Duodenal mucosa (tissue), 2 donors: ENCODE measurements around the gene PRKAR1B.

ENCODE experiments used
- H3K27ac ChIP-seq: one replicate; pipeline ENCODE4 v1.7.0; 2013; ENCODE audit warnings: low read depth, low read length
- H3K27me3 ChIP-seq, 2 donors: one replicate each; pipeline ENCODE4 v1.7.0; 2013; ENCODE audit warnings: low read length in 2 of 2, control low read depth in 1 of 2; ENCODE audit not compliant: insufficient read depth in 2 of 2, control insufficient read depth in 1 of 2
- H3K36me3 ChIP-seq, 2 donors: one replicate each; pipeline ENCODE4 v1.7.0; 2013; ENCODE audit warnings: low read length in 2 of 2, control low read depth in 1 of 2; ENCODE audit not compliant: insufficient read depth in 2 of 2, control insufficient read depth in 1 of 2
- H3K4me1 ChIP-seq, 2 donors: one replicate each; pipeline ENCODE4 v1.7.0; 2013; ENCODE audit warnings: low read length in 2 of 2, control low read depth in 1 of 2; ENCODE audit not compliant: insufficient read depth in 2 of 2, control insufficient read depth in 1 of 2
- H3K4me3 ChIP-seq, 2 donors: one replicate each; pipeline ENCODE4 v1.7.0; 2013; ENCODE audit warnings: low read length in 2 of 2, low read depth in 1 of 2
- H3K9ac ChIP-seq, 2 donors: one replicate each; pipeline ENCODE4 v1.7.0; 2013; ENCODE audit warnings: low read length in 2 of 2, low read depth in 1 of 2
- H3K9me3 ChIP-seq, 2 donors: one replicate each; pipeline ENCODE4 v1.7.0; 2013; ENCODE audit warnings: low read length in 2 of 2, control low read depth in 1 of 2; ENCODE audit not compliant: control insufficient read depth in 1 of 2

The PRKAR1B gene

DNA sequence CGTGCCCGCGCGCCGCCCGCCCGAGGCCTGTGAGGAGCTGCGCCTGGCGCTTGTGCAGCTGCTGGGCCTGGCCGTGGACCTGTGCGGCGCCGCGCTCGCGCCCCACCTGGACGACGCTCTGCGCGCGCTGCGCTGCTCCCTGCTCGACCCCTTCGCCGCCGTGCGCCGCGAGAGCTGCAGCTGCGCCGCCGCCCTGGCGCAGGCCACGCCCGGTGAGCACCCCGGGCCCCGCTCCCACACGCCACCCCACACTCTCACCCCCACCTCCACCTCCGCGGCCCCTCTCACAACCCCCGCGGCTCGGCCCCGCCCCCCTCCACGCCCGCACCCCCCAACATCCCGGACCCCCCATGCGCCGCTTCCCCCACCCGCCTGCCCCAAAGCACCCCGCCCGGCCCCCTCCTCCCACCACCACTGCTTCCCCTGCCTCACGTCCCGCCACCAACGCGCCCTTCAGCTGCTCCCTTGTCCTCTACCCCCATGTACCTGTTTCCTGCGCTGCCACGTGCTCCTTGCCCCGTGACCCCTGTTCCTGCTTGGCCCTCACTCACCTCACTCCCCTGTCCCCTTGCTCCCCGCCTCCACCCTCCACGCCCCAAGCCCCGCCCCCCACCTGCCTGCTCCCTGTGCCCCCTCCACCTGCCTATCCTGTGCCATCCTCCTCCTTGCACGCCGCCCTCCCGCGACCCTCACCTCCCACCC lies at the start of gene PRKAR1B:
PRKAR1B (minus strand) TSS at position 178 of the 702 bp plus-strand sequence. CDS start 15,776 bp downstream, outside the sequence.
- peaks cover 7 to 11% of the 10 kb centered on the region in 2 donors for H3K9me3 ChIP-seq
- H3K27ac ChIP-seq, result no peak within 1 kb of the TSS
- no peaks in the 10 kb centered on the region for H3K27me3 ChIP-seq
- H3K9ac ChIP-seq, result peak within 1 kb of the TSS; percentile 18 to 20
- H3K4me3 ChIP-seq, result peak within 1 kb of the TSS; percentile 70 to 75
- H3K4me1 ChIP-seq, result peaks cover 6 to 26% of the 10 kb centered on the region in 2 donors
- peaks cover 0 to 30% of the 10 kb centered on the region in 2 donors for H3K36me3 ChIP-seq

DNA sequence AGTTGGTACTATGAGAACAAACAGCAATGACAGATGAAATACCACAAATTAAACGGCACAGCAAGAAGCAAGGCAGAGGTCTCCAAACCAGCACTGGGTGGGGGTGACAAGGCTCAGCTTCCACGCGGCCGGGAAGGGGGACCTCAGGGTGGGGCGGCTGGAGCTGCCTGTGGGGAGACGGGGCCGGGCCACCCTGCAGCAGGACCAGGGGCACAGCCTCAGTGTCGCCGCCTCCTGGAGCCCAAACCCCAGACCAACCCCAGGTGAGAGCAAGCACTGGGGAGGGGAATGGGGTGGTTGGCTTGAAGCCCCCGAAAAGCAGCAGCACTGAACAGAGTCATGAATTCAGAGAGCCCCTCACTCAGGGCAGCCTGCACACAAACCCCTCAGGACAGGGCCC lies 49.3 kb upstream of the PRKAR1B start:
- Histone ChIP-seq H3K4me3 (no peak overlapping the region), H3K9me3 (no peaks in the 10 kb centered on the region), H3K9ac (no peak overlapping the region), H3K27me3 (no peaks in the 10 kb centered on the region), H3K36me3 (peaks cover 3 to 59% of the 10 kb centered on the region in 2 donors), H3K27ac (no peak overlapping the region), H3K4me1 (peaks cover 0 to 6% of the 10 kb centered on the region in 2 donors)

DNA sequence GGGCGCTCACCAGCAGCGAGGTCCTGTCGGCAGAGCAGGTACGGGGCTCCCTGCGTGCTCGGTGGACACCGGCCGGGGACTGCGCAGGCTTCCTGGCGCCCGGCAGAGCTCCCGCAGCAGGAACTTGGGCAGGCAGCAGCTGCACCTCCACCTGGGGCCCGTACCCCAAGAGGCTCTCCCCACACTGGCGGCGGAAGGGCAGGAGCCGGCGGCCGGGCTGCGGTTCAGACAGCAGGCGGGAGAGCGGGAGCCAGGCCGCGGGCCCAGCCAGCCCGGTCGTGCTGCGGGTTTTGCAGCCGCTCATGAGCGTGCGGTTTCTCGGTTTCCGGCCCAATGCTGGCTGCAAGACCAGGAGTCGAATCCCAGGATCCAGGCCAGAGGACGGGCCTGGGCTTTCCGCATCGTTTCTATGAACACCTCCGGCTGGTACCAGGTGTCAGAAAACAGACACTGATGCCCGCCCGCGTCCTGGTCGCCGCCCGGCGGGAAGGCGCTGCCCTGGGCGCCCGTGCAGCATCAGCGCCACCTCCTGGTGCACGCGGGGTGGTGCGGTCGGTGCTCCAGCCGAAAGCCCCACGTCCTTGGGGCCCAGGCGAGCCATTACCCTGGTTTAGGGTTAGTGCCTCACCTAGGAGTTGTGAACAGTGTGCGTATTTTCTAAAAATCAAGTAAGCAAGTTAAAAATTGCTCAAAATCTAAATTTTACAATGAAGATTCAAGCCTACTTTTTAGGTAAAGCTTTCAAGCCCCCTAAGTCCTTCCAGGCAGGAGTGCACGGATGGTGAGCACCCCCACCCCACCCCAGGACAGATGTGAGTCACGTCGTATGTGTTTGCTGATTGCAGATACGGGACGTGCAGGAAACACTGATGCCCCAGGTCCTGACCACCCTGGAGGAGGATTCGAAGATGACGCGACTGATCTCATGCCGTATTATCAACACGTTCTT lies 47.4 kb upstream of the PRKAR1B start:
- Histone ChIP-seq H3K4me1 (peaks cover 8% of the 10 kb centered on the region in 2 donors), H3K4me3 (no peak overlapping the region), H3K27ac (no peak overlapping the region), H3K9me3 (no peaks in the 10 kb centered on the region), H3K9ac (no peak overlapping the region), H3K27me3 (no peaks in the 10 kb centered on the region), H3K36me3 (peaks cover 0 to 48% of the 10 kb centered on the region in 2 donors)

DNA sequence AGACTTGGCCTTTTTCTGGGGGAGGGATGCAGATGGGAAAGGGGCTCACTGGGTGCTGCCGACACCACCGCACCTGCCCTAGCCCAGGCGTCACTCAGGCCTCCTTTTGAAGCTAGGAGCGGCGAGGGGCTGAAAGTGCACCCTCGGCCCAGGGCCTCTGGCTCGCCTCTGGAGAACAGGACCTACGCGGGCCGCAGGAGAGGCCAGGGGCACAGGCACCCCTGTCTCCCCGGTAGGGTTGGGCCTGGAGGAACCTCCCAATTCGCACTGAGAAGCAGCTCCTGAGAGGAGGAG lies 46.5 kb upstream of the PRKAR1B start:
- Histone ChIP-seq H3K27ac (no peak overlapping the region), H3K36me3 (peaks cover 0 to 48% of the 10 kb centered on the region in 2 donors), H3K9me3 (no peaks in the 10 kb centered on the region), H3K9ac (no peak overlapping the region), H3K4me1 (peaks cover 8% of the 10 kb centered on the region in 2 donors), H3K4me3 (no peak overlapping the region), H3K27me3 (no peaks in the 10 kb centered on the region)

DNA sequence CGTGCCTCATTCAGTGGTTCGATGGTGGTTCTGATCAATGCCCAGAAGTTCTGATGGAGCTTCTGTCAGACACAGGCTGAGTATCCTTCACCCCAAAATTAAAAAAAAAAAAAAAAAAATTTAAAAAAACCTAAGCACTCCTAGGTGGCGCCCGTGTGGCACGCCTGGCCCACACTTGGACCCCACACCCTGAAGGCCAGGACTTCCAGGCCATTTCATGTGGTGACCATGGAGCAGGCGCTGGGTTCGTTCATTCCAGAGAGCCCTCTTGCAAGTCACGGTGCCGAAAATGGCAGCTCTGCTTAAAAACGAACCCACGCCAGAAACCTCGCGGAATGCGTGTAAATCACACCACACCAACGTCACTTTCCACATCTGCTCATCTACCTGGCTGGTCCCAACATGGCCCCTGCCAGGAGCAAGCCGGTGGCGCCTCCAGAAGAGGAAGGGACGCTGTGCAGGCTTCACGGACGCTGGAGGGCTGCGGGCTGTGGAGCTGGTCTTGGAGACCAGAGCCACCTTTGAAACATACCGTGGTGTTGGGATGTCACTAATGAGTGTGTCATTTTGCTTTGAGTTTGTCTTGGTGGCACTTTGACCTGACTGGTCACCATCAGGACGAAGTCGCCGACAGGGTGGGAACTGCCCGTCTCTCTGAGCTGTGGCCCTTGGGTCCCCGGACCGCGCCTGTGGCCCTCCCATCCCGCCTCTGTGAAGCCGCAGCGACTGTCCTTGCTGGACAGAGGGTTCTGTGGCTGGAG lies 46.0 kb upstream of the PRKAR1B start:
- Histone ChIP-seq H3K27me3 (no peaks in the 10 kb centered on the region), H3K9me3 (no peaks in the 10 kb centered on the region), H3K4me1 (peaks cover 8% of the 10 kb centered on the region in 2 donors), H3K27ac (no peak overlapping the region), H3K36me3 (peaks cover 0 to 46% of the 10 kb centered on the region in 2 donors), H3K4me3 (no peak overlapping the region), H3K9ac (no peak overlapping the region)

DNA sequence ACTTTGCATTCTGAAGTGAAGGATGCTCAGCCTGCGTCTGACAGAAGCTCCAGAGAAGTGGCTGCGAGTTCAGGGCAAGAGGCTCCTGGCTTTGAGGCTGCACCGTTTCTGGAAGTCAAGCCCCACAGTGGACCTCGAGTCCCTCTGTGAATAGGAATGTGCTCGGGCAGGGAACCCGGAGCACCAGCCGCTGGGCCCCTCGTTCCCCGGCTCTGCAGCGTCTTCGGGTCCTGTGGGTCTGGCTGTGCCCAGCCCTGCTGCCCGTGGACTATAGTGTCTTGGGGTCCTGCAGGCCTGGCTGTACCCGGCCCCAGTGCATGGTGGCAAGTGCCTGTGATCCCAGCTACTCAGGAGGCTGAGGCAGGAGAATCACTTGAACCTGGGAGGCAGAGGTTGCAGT lies 45.3 kb upstream of the PRKAR1B start:
- H3K4me1 ChIP-seq, result peaks cover 8% of the 10 kb centered on the region in 2 donors
- H3K4me3 ChIP-seq, result no peak overlapping the region
- H3K36me3 ChIP-seq, result peaks cover 0 to 49% of the 10 kb centered on the region in 2 donors
- H3K27me3 ChIP-seq, result no peaks in the 10 kb centered on the region
- no peaks in the 10 kb centered on the region for H3K9me3 ChIP-seq
- H3K9ac ChIP-seq, result no peak overlapping the region
- H3K27ac ChIP-seq, result no peak overlapping the region

DNA sequence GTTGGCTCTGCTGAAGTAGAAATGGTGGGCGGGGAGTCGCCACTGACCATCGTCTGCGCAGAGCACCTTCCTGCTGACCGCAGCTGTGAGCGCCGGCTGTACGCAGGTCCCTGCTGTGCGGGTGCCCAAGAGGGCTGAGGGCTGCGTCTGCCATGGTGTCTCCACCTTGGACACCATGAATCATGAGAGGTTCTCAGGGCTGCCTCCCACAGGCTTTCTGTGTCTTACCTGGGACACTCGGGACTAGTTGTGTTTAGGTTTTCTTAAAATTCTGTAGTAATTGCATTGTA lies 44.9 kb upstream of the PRKAR1B start:
- peaks cover 8% of the 10 kb centered on the region in 2 donors for H3K4me1 ChIP-seq
- no peak overlapping the region for H3K9ac ChIP-seq
- H3K9me3 ChIP-seq, result no peaks in the 10 kb centered on the region
- no peak overlapping the region for H3K4me3 ChIP-seq
- no peaks in the 10 kb centered on the region for H3K27me3 ChIP-seq
- H3K36me3 ChIP-seq, result peaks cover 0 to 49% of the 10 kb centered on the region in 2 donors
- no peak overlapping the region for H3K27ac ChIP-seq

DNA sequence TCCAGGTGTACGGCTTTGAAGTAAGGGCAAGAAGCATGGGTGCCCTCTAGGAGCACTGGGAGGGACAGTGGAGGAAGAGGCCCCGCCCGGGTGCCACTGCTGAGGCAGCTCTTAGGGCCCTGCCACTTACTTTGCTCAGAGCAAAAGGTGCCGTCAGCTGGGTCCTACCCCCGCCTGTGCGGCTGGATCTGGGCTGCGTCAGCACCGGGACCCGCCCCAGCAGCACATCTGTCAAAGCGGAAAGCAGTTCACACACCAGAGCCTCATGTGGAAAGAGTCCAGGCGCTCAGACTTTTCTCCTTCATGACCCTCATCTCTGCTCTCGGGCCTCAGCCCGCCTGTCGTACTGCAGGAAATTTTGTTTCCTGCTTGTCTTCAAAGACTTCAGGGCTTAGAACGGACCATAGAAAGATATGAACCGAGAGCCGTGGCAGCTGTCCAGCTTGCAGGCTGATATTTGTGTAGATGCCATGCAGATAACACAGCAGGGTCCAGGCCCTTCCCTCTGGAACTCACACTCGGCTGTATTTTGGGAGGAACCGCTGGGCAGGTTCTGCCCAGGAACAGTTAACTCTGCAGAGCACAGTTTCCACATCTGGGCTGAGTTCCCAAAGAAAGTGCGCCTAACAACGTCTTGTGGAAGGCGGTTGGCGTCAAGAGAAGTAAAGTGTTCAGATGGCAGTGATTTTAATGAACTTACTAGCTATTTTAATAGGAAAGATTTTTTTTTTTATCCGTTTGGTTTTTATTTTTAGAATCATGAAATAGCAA lies 44.3 kb upstream of the PRKAR1B start:
- Histone ChIP-seq H3K4me3 (no peak overlapping the region), H3K4me1 (peaks cover 8% of the 10 kb centered on the region in 2 donors), H3K9ac (peak overlapping the region in 1 of 2 donors; percentile 24), H3K9me3 (no peaks in the 10 kb centered on the region), H3K36me3 (peaks cover 0 to 47% of the 10 kb centered on the region in 2 donors), H3K27me3 (no peaks in the 10 kb centered on the region), H3K27ac (peak overlapping the region; percentile 51)

DNA sequence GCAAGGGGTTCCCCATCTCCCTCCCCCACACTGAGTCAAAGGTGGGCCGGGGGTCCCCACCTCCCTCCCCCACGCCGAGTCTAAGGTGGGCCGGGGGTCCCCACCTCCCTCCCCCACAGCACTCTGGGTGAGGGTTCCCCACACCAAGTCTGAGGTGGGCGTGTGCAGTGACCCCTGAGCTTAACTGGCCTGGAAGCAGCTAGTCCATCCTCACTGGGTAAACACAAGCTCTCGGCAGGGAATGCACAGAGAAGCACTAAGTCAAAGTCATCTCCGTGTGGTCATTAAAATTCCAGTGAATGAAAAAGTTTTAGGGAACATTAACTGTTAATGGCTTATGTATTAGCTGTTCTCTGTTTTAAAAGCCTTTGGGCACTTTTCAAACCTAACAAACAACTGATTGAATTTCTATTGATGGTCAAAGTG lies 43.7 kb upstream of the PRKAR1B start:
- Histone ChIP-seq H3K27ac (peak overlapping the region; percentile 51), H3K27me3 (no peaks in the 10 kb centered on the region), H3K9ac (no peak overlapping the region), H3K4me3 (no peak overlapping the region), H3K4me1 (peaks cover 8% of the 10 kb centered on the region in 2 donors), H3K36me3 (peaks cover 0 to 48% of the 10 kb centered on the region in 2 donors), H3K9me3 (no peaks in the 10 kb centered on the region)
